Measurements from ENCODE around the gene SYT7. TPM values are rescaled to one million over a fixed set of nuclear protein-coding genes. Genes with fewer than 3 reads are reported as not detected.

The SYT7 gene
- polyA plus RNA-seq, 3 donors: 3.6 to 5.6 (median 5.1) TPM

DNA sequence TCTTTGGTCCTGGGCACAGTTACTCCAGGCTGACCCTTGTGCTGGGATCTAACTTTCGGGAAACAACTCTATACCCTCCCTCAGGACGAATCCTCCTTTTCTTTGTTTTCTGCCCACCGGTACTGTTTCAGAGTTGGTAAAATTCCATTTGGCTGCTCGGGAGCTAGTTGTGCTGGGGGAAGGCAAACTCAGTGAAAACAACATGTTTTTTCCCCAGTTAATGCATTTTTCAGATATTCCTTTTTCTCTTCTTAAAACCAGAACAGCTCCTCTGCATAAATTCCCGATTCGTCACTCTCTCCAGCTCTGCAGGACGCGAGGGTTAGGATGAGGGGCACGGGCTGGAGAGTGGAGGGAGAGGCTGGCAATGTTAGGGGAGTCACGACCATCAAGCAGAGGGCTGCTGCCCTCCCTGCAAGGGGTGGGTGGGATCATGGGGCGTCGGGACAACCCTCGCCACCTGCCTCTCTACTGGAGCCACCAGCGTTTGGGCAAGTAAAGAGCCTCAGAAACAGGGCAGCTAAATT, 41.0 kb downstream of the SYT7 start:
- no peak for DNase-seq (ENCODE audit: low read depth in 3 of 3, low spot score in 2 of 3)

DNA sequence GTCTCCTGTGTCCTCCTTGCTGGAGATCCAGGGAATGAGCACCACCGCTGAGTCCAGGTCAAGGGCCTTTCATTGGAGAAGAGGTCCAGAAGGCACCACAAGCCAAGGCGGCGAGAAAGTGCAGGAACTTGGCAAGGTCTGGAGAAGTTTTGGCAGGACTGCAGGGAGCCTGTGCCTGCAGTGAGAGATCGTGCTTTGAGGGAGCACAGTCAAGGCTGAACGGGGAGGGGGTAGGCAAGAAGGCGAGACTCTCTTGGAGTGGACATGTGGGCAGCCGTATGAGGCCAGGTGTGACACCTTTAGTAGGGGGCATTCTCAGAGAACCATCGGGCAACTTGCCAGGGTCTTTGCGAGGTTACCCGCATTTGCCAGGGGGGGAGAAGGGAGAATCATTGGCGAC, 41.9 kb downstream of the SYT7 start:
- no peak for DNase-seq (ENCODE audit: low read depth in 3 of 3, low spot score in 2 of 3)

DNA sequence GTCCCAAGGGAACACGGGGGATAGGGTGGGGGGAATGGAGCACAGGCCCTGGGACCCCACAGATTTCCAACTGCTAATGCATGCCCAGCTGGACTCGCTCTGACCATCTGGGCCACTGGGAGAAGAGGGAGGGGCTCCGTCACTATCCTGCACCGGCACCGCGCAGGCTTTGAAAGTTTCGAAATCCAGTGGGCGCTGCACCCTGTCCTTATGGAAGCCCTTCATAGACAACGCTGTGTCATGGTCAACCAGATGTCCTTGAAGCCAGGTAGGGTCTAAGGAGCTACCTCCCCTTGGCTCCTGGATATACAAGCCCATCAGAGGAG, 42.3 kb downstream of the SYT7 start:
- DNase-seq (ENCODE audit: low read depth in 3 of 3, low spot score in 2 of 3): no peak

DNA sequence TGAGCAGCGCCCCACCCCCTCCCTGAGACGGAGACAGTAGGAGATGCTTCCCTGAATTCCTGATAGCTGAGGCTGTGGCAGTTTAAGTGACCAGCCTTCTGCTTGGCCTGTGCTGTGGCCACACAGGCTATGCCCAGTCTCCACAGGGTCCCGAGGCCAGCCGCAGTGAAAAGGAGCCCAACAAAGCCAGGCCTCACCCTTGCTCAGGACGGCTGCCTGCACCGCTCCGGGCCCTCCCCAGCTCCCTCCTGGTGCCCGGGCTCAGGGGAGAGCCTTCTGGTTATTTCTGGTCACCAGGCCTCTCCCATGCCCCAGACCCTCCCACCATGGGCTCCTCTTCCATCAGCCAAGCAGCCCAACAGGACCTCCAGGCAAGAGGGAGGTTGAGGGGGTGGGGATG, 43.5 kb downstream of the SYT7 start:
- no peak for DNase-seq (ENCODE audit: low read depth in 3 of 3, low spot score in 2 of 3)

DNA sequence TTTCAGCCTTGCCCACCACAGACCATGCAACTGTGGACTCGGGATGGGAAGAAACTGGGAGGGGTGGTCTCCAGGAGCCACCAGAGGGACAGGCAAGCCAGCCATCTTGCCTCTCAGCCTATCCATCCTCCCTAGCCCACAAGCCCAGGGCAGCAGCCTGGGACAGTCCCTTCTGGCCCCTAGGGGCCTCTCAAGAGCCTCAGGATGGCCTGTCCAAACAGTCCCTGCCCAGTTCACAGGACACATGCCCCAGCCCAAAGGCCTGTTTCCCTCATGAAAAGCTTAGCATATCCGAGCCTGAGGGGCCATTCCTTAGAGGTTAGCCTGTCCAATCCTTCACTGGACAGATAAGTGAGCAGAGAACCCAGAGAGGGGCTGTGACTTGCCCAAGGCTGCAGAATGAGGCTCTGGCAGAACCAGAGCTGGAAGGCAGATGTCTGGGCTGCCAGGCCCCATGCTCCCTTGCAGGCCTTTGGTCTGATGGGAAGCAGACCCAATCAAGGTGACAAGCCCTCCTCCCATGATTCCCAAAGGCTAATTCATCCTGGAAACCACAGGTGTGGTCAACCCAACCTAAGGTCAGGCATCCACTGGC, 44.1 kb downstream of the SYT7 start:
- no peak for DNase-seq (ENCODE audit: low read depth in 3 of 3, low spot score in 2 of 3)

DNA sequence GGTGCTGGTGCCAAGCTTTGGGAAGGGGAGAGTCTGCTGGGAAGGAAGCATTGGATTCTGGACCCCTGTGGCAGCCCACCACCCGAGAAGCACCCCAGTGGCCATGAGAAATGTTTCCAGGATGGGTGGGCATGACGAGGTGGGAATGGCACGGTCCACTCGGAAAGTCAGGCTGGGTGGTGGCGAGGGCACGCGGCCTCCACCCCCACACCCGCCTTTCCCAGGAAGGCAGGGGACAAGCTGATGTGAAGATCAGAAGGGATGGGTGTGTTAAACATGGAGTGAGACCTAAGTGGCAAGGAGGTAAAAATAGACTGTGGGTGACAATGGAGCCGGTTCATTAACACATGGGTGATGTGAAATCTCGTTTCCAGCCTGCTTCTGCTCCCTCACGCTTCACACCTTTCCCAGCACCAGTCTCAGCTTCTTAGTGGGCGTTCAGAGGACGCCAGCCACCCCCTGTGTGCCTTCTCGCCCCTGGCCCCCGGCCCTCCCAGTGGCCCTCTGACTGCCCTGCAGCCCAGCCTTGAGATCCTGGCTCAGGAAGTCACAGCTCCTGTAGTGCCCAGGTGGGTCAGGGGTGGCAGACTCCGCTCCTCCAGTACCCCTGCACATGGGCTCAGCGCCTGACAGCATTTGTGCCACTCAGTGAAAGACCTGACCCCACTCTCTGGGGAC, 44.7 kb downstream of the SYT7 start:
- DNase-seq (ENCODE audit: low read depth in 3 of 3, low spot score in 2 of 3): no peak

DNA sequence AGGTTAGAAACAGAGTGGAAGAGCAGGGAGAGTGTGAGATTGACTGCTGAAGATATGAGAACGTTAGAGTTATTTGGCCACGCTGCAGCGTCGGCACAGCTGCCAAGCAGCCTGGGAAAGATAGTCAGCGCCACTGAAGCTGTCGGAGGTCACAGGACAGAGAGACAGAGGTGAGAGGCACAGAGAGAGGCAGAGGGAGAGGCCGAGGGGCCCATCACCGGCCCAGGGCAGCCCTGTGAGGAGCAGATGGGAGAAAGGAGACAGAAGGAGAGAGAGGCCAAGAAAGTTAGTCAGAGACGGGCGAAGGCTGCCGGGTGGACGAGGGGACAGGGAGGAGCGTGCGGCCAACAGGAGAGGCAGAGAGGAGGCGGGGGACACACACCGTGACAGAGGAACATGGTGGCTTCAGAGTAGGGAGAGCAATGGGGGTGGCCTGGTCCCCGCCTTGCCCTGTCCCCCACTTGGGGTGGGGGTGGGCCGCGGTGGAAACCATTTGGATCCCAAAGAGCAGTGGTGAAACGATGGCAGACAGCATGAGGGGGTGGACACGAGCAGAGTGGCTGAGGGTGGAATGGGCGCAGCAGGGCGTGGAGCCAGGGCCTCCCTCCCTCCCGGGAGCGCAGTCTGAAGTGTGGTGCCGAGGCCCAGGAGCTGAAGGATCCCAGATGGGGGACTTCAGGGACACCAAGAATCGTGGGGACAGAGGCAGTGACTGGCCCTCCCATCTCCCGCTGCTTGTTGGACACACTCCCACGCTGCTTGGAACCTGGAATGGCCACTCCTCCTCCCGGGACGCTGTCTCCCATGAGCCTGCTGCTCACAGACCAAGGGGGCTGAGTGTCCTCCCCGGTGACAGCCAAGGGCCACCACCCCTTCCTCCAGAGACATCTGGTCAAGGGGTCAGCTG, 45.7 kb downstream of the SYT7 start:
- DNase-seq (ENCODE audit: low read depth in 3 of 3, low spot score in 2 of 3): no peak

DNA sequence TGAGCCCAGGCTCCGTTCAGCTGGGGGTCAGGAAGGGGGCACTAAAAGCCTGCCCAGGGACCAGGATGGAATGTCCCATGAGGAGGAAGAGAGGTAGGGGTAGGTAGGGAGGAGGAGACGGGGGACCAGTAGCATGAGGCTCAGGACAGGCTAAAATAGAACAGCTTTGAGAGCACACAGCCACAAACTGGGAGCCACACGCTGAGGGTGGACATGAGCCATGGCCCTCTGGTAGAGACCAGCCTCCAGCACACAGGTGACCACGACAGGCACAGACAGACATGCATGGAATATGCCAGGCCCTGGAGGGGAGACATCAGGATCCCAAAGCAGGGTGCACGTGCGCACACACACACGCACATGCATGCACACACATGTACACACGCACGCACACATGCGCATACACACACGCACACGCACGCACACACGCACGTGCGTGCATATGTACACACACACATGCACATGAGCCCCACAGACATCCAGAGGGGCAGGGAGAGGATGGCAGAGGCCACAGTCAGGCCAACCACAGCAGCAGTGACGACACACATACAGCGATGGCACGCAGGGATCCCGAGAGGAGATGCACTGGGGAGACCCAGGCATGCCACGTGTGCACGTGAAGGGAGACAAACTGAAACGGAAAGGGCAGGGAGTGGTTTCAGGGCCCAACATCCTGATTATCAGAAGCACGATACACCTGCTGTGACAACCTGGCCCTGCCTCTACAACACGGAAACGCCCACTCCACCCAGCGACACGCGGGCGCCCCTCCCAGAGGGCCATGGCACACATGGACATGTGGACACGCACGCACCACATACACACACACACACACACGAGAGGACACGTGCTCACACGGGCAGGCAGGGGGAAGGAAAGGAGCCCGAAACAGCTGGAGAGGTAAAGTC, 46.6 kb downstream of the SYT7 start:
- DNase-seq (ENCODE audit: low read depth in 3 of 3, low spot score in 2 of 3): no peak

DNA sequence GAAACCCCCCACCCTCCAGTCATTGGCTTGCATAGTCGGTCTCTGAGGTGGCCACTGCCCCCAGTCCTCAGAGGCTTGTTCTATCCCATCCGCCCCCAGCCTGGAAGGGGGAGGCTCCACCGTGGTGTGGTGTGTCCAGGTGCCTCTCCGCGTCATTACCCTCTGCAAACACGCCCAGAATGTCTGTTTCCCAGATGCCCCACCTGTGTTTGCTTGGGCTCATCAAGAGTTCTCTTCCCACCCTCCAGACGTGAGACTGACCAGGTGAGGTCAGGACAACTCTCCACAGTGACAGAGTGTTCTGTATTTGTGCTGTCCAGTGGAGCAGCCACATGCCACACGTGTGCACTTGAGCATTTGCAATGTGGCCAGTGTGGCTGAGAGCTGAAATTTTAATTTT, 47.5 kb downstream of the SYT7 start:
- DNase-seq (ENCODE audit: low read depth in 3 of 3, low spot score in 2 of 3): no peak

DNA sequence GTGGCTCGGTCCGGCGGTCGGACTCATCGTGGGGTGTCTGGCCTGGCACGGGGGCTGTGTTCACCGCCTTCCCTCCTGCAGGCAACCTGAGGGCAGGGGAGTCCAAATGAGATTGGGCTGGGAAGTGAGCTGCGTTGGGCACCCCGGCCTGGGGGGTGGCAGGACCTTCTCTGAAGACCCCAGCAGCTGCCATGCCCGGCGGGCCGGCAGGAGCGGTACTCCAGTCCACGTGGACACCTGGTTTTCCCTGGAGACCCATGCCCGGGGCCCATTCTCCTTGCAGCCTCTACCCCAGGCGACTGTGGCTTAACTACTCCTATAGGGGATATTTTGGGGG, 47.9 kb downstream of the SYT7 start:
- DNase-seq (ENCODE audit: low read depth in 3 of 3, low spot score in 2 of 3): no peak

DNA sequence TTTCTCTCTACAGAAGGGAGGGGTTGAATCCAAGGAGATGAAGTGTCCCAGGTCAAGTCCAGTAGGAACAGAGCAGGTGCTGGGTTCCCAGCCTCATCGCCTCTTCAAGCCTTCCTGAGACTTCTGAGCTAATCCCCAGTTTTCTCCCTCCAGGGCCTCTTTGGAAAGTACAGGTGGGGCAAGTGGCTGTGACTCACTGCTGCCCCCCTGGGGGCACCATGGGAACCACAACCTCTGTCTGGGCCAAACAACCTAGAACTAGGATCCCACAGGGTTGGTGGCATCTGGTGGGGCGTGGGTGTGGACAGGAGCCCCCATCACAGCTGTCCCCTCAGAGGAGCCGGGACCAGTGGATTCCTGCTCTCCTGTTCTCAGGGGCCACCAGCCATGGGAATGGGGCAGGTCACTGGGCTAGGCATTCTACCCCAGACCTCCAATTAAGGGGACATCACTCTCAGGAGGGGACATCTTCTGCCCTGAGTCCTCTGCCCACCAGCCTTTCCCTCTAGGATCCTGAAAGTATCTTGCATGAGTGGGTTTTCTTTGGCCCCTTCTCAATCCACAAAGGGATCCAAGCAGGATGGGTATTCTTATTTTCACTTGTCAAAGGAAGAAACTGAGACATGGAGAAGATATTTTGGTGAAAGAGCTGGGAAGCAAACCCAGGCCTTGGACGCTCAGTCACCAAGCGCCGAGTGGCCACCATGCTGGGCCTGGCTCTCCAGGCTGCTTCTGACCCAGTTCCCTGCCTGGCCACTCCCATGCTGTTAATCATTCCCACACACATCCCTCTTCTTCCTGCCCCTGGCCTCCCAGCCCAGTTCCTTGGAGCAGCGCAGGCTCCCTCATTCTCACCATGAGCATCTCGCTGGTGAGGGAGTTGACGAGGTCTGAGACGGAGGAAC, 48.5 kb downstream of the SYT7 start:
- DNase-seq (ENCODE audit: low read depth in 3 of 3, low spot score in 2 of 3): no peak

DNA sequence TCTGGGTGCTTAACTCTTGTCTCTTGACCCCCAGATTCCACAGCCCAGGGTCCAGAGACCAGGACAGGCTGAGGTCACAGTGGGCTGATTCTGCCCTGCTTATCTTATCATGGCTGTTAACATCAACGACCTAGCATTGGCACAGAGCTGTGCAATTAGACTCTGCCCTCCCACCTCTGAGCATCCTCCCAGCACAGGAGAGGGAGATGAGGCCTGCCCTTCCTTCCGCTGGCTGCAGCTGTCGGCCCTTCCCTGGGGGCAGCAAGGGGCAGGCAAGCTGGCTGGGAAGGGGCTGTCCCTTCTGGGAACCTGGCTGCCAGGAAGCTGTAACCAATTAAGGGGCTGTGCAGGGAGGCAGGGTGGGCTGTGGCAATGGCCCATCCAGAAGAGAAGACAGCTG, 49.8 kb downstream of the SYT7 start:
- no peak for DNase-seq (ENCODE audit: low read depth in 3 of 3, low spot score in 2 of 3)

DNA sequence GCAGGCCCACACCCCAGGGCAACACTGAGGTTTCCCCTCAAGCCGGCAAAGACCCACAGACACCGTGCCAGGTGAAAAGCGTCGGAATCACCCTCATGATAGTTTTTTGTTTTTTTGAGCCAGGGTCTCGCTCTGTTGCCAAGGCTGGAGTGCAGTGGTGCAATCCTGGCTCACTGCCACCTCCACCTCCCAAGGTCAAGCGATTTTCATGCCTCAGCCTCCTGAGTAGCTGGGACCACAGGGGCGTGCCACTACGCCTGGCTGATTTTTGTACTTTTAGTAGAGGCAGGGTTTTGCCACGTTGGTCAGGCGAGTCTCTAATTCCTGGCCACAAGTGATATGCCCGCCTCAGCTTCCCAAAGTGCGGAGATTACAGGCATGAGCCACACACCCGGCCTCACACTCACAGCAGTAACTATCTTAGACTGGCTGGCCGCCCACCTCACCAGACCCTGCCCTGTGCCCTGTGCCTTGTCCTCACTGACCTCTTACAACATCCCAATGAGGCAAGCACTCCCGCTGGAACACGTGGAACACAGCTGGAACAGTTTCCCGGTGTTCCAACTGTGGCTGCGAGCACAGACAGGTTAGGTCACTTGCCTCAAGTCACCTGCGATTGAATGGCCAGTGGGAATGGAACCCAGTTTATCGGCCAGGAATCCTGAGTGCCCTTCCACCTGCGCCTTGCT, 51.2 kb downstream of the SYT7 start:
- DNase-seq (ENCODE audit: low read depth in 3 of 3, low spot score in 2 of 3): no peak

DNA sequence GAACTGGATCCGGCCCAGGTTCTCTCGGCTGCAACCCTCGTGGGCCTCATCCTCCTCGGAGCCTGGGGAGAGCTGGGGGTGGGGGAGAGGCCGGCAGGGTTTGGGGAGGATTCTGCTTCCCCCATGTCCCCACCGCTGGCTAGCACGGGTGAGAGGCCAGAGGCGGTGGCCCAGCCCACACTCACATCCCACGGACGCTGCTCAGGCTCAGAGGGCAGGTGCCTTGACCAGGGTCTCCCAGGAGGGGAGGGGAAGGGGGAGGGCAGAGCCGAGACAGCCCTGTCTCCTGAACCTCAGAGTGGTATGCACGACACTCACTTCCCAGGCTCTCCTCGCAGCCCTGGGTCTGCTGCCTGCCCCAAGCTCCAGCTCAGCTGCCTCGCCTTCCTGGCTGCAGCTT, 52.8 kb downstream of the SYT7 start:
- no peak for DNase-seq (ENCODE audit: low read depth in 3 of 3, low spot score in 2 of 3)

DNA sequence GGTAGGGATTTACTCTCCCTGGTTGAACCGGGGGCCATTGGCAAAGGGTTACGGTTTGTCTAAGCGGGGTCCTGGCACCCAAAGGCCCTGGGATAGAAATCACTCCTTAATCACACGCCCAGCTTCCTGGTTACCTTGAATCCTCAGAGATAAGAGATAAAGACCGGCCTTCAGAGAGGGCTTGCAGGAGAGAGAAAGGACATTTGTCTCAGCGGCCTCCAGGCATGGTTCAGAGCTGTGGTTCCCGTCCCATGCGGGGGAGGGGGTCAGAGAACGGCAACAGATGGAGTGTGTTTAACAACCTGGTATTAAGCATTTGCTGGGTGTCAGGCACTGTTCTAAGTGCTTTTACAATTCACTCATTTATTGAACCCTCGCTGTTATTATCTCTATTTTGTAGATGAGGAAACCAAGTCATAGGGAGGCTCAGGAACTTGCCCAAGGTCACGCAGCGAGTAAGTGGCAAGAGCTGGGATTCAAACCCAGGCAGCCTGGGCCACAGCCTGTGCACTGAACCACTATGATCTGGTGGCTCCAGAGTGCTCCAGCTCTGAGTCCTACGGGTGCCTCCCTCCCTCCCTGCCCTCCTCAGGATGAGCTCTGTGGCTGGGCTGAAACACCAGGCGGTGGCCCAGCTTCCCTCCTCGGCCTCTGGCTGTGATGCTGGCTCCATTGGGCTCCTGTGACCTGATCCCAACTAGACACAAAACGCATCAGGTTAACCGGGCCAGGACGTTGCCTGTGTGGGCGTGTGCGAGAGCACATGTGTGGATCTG, 53.7 kb downstream of the SYT7 start:
- no peak for DNase-seq (ENCODE audit: low read depth in 3 of 3, low spot score in 2 of 3)

DNA sequence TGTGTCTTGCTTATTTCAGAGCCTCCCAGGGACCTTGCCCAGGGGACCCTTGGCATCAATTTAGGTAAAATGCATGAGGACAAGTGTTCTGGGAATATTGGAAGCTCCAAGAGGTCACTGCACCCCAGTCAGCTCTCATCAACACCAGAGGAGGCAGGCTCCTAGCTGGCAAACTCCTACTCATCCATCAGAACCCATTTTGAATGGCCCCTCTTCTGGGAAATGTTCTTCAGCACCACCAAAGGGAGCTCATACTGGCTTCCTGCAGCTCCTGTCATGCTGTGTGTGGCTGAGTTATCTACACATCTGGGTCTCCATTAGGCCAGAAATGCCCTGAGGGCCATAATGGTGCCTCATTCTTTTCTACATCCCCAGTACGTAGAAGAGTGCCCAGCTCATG, 54.6 kb downstream of the SYT7 start:
- no peak for DNase-seq (ENCODE audit: low read depth in 3 of 3, low spot score in 2 of 3)

DNA sequence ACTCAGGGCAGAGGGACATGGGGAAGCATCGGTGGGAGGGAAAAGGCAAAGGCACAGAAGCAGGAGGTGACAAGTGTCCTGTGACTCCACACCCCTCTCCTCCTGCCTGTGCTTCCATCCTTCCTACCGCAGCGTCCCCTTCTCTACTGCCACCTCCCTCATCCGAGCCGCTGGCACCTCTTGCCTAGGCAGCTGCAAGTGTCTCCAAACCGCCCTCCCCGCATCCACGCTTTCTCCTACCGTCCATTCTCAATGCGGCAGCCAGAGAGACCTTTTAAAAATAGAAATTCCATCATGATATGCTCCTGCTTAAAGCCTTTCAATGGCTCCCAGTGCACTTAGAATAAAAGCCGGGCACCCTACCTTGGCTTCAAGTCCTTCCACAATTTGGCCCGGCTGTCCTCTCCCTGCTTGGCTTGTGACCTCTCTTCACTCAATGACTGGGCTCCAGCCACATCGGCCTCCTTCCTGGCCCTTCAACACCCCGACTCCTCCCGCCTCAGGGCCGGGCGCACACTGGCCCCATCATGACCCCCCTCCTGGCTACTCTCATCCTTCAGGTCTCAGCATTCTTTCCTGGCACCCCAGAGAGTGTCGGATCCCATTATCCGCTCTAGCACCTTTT, 55.8 kb downstream of the SYT7 start:
- DNase-seq (ENCODE audit: low read depth in 3 of 3, low spot score in 2 of 3): no peak

DNA sequence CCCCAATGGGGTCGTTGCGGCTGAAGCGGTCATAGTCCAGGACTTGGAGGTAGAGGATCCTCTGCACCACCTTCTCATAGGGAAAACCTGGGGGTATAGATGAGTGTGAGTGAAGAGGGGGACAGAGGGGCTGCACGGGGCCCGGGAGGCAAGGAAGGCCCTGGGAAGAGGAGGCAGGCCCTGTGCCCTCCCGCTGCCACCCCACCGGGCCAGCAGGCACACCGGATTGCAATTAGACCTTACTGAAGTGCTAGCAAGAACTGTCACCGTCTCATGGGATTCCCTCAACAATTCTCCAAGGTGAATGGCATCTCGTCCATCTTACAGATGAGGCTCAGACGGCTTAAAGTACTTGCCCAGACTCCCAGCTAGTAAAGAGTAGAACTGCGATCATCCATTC, 56.4 kb downstream of the SYT7 start:
- no peak for DNase-seq (ENCODE audit: low read depth in 3 of 3, low spot score in 2 of 3)
